GM12874 (cell line): ENCODE data around the gene DDX25.

ENCODE experiments used
- TF ChIP-seq, protein P1 (sequence below): IDR thresholded peaks from 2 replicates; pipeline ENCODE4 v1.5.1; 2011; ENCODE audit warnings: low read depth, mild to moderate bottlenecking, control low read depth, low read length, moderate library complexity; ENCODE audit not compliant: insufficient read depth

The DDX25 gene

DNA sequence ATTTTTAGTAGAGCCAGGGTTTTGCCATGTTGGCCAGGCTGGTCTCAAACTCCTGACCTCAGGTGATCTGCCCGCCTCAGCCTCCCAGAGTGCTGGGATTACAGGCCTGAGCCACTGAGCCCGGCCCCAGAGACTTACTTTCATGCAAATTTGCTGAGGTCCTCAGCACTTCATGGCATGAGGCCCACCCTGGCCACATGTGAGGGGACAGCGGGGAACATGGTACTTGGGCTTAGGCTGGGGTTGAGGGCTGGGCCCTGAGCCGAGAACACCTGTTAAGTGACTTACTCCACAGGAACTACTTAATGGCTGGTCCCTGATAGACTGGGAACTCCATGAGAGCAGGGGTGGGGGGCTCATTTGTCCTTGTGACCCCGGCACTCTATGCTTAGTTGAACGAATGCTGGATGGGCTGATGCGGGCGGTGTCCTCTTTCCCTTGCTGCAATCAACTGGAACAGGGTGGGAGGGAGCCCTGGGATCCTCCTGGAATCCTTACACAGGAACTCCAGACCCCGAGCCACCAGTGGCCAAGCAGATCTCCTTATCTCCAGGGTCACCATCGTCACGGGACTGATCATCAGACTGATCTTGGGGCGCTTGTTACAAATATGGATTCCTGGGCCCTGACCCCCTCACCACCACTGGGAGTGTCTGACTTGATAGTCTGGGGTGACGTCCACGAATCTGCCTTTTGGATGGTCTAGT lies 42.6 kb downstream of the DDX25 start:
- TF ChIP-seq, protein P1, sequence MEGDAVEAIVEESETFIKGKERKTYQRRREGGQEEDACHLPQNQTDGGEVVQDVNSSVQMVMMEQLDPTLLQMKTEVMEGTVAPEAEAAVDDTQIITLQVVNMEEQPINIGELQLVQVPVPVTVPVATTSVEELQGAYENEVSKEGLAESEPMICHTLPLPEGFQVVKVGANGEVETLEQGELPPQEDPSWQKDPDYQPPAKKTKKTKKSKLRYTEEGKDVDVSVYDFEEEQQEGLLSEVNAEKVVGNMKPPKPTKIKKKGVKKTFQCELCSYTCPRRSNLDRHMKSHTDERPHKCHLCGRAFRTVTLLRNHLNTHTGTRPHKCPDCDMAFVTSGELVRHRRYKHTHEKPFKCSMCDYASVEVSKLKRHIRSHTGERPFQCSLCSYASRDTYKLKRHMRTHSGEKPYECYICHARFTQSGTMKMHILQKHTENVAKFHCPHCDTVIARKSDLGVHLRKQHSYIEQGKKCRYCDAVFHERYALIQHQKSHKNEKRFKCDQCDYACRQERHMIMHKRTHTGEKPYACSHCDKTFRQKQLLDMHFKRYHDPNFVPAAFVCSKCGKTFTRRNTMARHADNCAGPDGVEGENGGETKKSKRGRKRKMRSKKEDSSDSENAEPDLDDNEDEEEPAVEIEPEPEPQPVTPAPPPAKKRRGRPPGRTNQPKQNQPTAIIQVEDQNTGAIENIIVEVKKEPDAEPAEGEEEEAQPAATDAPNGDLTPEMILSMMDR = no peak

DNA sequence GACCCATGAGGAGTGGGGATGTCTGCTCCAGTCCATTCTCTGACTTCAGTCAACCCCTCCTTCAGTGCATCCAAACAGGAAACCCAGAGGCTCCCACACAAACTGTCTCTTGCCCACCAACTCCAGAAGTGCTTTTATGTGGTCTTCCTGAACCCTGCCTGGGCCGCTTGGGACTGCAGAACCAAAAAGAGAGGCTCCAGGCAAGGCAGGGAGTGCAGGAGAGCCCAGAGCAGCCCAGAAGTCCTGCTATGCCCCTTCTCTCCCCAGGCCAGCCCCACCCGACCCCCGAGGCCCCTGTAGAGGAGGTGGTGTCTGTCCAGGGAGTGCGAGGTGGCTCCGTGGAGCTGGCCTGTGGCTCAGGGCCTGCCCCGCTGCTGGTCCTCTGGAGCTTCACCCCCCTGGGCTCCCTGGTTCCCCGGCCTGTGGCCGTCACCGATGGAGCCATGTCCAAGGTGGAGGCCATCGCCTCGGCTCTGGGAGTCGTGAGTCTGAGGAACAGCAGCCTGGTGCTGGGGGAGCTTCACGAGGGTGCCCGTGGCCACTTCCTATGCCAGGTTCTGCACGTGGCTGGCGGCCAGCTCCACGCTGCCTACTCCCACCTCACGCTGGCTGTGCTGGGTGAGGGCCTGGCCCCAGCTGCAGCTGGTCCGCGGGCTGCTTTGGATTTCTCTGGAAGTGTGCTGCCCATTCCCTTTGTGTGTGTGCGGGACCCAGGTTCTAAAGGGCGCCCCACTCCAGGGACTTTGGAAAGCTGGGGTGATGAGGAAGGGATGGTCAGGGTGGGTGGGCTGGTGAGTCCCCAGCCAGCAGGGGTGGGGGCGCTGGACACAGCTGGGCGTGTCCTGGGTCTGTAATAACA lies 43.3 kb downstream of the DDX25 start:
- TF ChIP-seq, protein P1 = no peak

DNA sequence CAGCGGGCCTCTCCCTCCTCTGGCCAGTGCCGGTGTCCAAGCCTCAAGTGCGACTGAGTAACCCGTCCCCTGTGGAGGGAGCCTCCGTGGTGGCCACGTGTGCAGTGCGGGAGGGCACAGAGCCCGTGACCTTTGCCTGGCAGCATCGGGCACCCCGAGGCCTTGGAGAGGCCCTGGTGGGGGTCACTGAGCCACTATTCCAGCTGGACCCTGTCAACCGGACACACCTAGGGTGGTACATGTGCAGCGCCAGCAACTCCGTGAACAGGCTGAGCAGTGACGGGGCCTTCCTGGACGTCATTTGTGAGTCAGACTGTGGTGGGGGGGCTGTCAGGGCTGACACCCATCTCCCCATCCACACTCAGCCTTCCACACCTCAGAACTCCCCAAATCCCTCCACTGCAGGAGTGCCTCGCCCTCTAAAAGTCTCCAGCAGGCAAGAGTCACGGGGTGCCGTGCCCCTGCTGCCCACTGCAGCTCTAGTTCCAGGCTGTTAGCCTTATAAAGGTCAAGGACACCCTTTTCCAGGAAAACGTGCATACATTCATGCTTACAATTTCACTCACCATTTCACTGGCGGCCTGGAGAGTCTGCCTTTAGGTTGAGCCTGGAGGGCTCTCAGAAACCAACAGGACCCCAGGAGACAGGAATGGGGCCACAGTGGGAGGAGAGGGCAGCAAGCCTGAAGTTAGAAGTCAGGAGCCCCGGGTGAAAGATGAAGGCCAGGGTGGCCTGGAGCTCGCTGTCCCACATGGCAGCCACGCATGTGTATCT lies 44.2 kb downstream of the DDX25 start:
- TF ChIP-seq, protein P1 = no peak

DNA sequence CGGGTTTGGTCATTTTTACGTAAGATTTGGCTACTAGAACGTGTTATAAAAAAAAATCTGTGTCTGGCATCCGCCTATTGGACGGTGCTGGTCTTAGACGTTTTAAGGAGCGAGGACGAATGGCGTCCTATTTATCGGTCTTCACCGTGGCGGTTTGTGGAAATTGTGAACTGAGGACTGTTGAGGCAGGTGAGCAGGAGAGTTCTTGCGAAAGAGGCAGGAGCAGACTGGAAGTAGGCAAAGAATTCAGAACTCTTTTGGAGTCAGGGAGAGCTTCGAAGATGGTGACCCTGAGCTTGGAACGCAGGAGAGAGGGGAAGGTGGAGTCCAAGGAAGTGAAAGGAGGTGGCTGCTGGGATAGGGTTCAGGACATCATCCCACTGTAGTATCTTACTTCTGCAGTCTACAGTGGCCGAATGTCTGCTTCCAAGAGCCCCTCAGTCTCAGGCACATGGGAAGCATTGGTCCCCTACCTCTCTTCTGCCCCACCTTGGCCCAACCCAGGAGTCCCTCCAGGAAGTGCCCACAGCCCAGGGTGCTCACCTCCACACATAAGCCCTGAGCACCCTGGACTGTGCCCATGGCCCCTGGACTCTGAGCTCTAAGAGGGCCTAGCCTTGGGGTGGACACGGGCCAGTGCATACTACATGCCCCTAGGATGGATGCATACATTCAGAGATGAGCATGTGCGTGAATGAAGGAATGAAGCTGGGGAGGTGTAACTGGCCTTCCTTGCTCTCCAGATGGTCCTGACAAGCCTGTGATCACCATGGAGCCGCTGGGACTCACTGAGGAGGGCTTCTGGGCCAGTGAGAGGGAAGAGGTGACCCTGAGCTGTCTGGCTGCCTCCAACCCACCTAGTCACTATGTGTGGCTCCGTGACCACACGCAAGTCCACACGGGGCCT lies 45.2 kb downstream of the DDX25 start:
- TF ChIP-seq, protein P1 = no peak

DNA sequence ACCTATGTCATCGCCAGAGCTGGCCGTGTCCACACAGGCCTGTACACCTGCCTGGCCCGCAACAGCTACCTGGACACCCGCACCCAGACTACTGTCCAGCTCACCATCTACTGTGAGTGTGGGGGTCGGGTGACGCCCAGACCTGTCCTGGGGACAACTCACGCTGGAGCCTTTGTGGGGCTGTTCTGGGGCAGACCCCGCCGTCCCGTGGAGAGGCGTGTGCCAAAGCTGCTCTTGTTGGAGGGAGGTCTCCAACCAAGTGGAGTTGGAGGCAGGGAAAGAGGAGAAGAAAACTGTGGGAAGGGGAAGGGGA lies 45.8 kb downstream of the DDX25 start:
- TF ChIP-seq, protein P1 = no peak

DNA sequence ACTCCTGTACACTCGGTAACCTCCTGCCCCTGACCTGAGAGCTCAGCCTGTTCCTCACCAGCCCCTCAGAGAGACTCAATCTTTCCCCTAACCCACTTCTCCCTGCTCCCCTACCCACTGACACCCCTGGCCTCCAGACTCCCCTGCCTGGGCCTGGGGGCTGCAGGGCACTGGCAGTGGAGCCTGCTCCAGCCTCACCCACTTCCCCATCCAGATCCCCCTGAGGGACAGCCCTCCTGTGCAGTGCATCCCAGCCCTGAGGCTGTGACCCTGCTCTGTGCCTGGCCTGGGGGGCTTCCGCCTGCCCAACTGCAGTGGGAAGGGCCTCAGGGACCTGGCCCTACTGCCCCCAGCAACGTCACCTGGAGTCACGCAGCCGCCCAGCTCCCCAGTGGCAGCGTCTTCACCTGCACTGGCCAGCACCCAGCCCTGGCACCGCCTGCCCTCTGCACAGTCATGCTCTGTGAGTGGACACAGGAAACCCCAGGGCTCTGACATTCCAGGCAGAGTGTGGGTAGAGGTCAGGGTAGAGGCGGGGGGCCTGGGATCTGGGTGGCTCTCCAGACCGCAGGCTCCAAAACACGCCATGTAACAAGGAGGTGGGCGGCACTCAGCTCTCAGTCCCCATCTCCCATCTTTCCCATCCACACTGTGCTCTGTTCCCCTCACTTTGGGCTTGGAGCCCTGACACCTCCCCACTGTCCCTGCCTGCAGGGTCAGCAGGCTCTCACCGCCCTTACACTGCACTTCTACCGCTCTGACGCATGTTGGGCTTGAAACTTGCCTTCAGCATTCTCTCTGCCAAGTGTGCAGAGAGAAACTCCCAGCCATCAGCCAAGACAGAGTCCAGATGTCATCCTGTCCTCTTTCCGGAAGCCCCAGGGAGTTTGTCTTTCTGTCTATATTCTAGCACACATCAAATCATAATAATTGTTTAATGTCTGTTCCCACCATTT lies 46.7 kb downstream of the DDX25 start:
- TF ChIP-seq, protein P1 = no peak
